HG03066 (cell line): ENCODE results near the gene CCL26.

Experiments used
- ATAC-seq: cut with Tn5 transposase; IDR thresholded peaks from one replicate; pipeline ENCODE4 v1.9.1; 2021; ENCODE audit warnings: low read depth; ENCODE audit not compliant: unreplicated experiment

CCL26 gene, protein sequence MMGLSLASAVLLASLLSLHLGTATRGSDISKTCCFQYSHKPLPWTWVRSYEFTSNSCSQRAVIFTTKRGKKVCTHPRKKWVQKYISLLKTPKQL

DNA sequence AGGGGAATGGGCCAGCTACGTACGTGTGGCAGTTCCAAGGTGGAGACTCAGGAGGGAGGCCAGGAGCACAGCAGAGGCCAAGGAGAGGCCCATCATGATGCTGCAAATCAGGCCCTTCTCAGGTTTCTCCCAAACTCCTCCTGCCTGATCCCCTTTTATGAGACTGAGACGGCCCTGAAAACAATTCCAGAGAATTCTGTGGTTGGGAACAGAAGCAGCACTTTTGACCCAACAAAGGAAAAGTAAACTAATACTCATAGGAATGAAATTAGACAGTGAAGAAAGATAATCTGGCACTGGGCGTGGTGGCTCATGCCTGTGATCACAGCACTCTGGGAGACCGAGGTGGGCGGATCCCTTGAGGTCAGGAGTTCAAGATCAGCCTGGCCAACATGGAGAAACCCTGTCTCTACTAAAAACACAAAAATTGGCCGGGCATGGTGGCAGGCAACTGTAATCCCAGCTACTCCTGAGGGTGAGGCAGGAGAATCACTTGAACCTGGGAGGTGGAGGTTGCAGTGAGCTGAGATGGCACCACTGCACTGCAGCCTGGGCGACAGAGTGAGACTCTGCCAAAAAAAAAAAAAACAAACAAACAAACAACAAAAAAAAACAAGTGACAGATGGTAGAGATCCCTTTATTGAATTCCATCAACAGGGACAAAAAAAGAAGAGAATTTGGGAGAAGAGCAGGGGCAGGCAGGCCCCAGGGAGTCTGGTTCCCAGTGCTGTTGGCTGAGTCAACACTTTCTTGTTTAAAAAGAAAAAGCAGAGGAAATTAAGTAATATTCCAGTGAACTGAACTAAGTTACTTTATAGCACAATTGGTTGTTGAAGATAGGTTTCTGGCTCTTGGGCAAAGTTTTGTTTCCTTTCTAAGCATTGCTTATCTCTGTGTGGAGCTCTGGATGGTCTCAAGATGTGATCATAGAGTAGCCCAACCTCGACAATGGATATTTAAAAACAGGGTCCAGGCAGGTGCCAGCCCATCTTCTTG lies at the start of gene CCL26:
Gene CCL26, minus strand, starts transcription at position 131 of the 997 bp plus-strand sequence. Its CDS starts 35 bp downstream, at position 96.
- no peak for ATAC-seq

DNA sequence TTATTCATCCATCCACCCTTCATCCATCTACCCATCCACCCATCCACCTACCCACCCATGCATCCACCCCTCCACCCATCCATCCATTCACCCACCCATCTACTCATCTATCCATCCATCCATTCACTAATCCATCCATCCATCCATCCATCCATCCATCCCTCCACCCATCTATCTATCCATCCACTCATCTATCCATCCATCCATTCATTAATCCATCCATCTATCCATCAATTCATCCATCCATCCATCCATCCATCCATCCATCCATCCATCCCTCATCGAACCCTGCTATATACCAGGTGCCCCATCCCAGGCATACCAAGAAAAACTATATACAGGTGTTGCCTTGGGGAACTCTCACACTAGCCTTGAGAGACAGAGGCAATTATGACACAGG lies 48.7 kb upstream of the CCL26 start:
- ATAC-seq = no peak

DNA sequence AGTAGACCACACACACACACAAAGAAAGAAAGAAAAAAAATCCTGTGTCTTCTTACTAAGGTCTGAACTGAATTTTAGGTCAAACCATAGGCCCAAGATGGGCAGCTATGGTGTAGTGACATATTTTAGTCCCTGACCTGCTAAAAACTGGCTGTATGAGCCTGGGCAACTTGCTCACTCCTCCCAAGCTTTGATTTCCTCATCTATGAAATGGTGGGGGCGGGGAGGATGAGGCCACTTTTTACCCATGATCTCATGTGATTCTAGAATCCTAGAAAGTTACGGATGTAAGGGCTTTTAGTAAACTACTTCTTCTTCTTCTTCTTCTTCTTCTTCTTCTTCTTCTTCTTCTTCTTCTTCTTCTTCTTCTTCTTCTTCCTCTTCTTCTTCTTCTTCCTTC lies 47.7 kb upstream of the CCL26 start:
- ATAC-seq = no peak

DNA sequence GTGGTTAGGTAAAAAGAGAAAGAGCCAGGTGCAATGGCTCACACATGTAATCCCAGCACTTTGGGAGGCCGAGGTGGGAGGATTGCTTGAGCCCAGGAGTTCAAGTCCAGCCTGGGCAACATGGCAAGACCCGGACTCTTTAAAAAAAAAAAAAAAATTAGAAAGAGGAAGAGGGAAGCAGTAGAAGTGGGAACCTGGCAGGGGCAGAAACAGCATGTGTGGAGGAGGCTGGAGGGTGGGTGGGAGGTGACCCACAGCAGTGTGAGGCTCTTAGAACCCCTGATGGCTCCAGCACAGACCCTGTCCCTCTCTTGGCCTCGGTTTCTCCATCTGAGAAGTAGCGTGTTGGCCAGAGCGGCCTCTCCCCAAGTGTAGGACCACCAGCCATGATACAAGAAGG lies 46.5 kb upstream of the CCL26 start:
- no peak for ATAC-seq

DNA sequence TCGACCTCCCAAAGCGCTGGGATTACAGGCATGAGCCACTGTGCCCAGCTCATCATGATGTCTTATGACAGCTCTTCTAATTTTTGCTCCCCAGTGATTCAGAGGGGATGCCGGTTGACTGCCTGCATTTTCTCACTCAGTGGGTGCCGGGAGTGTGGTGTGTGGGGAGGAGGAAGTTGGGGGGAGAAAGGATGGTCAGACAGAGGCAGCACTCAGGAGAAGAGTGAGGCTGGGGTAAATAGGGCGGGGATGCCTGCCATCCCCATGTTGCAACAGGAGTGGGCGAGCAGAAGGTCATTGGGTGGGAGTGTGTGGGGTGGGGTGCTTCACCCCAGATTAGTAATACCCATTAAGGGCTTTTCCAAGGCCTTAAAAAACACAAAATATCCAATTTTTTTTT lies 45.1 kb upstream of the CCL26 start:
- ATAC-seq = no peak

DNA sequence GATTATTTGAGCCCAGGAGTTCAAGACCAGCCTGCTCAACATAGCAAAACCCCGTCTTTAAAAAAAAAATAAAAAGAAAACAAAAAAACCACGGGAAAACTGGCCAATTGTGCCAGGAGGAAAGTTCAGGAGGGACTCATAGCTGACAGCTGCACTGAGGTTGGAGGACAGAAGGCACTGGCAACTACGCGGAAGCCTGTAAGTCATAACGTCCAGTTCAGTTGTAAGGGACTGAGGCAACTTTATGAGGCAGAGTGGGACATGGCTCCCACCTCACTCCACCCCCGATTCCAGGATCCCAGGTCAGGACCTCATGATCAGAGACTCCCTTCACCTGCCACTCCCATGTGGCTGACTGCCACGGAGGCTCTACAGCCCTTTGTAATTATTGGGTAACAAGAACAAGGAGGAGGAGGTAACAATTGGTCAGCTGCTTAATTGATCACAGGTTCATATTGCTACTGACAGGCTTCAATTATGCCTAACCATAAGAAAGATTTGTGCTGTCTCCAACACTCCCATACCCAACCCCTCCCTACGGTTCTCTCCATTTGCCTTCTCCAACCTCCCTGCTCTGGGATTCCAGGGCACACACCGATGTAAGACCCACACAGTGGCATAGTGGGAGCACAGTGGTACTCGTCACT lies 43.5 kb upstream of the CCL26 start:
- ATAC-seq = no peak

DNA sequence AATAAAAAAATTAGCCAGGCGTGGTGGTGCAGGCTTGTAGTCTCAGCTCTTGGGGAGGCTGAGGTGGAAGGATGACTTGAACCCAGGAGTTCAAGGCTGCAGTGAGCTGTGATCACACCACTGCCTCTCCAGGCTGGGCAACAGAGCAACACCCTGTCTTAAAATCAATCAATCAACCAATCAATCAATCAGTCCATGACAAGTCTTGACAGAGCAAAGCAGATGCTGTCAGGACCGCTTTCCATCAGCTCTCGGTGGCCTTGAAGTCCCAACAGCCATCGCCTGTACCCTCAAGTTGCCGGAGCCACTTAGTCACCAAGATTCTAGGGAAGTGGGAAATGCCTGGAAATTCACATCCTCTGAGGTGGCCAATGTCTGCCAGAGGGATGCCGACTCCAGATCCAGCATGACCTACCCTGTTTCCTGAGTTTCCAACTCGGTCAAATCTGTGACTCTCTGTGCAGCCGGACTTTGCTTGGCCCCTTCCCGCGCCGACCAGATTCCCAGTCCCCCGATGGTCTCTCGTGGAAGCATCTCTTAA lies 42.5 kb upstream of the CCL26 start:
- ATAC-seq = no peak

DNA sequence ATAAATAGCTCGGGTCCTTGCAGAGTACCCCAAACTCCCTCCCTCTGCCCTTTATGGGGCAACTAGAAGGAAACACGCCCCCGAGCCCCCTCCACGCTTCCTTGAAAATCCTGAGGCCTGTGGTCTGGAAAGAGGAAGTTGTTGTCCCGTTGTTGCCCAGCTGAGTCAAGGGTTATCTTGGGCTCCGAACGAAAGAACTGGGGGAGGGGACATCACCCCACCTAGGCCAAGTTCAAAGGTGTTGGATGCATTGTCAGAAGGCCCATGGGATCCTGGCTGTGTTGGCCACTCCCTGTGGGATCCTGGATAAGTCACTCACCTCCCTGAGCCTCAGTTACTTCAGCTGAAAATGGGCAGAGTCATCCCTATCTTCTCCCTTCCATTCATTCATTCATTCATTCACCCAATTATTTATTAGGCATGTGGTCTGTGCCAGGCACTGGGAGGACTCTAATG lies 41.8 kb upstream of the CCL26 start, which contains the start of gene CCL24:
Gene CCL24, minus strand, starts transcription at position 26 of the 456 bp plus-strand sequence. CDS start 91 bp downstream, outside the sequence.
- ATAC-seq = no peak

DNA sequence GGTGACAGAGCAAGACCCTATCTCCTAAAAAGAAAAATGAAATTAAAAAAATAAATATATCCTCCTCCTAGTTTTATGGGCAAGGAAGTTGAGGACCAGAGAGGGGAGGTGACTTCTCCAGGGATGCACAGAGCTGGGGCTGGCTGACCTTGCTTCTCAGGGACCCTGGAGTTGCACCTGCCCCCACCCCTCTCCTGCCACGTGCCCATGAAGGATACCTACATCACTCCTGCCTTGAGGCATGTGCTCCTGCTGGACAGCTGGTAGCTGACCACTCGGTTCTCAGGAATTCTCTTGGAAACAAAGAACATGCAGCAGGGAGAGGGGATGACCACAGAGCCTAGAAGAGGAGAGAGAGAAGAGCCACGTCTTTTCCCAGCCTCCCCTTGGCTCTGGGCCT lies 41.1 kb upstream of the CCL26 start:
- ATAC-seq = no peak

DNA sequence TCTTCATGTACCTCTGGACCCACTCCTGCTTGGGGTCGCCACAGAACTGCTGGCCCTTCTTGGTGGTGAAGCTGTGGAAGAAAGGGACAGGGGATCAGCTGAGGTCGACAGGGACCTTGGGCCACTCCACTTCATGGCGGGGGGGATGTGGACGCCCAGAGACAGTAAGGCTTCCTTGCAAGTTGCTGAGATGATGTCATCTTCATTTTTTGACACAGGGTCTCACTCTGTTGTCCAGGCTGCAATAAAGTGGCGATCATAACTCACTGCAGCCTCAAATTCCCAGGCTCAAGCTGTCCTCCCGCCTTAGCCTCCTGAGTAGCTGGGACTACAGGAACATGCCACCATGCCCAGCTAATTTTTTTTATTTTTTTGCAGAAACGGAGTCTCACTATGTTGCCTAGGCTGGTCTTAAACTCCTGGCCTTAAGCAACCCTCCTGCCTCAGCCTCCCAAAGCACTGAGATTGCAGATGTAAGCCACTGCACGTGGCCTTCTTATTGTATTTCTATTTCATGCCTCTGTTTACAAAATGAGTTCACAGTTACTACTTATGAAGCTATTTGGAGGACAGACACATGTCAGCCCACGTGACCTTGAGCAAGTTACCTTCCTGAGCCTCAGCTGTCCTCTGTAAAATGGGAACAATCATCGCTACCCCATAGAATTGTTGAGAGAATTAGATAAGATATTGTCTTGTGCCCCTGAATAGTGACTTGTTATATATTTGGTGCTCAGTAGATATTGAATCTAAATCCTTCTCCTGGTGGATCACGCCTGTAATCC lies 40.1 kb upstream of the CCL26 start:
- ATAC-seq = no peak

DNA sequence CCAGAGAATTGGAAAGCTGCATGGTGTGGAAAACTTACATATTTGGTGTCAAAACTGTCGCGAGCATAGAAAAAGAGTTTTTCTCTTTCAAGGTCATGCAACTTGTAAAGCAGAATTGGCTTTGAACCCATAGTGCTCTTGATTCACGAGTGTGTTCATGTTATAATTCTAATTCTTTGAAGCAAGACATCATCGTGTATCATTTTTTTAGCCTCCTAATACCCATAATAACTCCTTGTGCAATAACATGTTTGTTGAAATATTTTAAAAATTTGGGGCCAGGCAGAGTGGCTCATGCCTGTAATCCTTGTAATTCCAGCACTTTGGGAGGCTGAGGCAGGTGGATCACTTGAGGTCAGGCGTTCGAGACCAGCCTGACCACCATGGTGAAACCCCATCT lies 37.4 kb upstream of the CCL26 start:
- ATAC-seq = no peak

DNA sequence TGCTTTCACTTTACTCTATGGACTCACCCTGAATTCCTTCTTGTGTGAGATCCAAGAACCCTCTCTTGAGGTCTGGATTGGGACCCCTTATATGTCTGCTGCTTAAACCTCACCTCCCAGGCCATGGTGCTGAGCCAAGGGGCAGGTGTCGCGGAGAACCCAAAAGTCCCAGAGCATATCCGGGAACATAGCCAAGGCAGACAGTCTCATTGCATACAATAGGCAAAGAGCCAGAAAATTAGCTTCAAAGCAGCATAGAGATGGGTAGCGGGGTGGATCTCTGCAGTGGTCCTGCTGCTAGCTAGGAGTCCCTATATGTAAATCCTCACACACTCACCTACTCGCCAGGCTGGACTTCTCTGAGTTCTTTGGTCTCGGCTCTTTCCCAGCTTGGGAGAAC lies 36.1 kb upstream of the CCL26 start:
- no peak for ATAC-seq

DNA sequence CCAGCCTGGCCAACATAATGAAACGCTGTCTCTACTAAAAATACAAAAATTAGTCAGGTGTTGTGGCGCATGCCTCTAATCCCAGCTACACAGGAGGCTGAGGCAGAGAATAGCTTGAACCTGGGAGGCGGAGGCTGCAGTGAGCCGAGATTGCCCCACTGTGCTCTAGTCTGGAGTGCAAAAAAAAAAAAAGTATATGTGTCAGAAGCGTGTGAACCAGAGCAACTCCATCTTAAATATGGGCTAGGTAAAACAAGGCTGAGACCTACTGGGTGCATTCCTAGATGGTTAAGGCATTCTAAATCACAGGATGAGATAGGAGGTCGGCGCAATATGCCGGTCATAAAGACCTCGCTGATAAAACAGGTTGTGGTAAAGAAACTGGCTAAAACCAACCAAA lies 35.4 kb upstream of the CCL26 start:
- no peak for ATAC-seq

DNA sequence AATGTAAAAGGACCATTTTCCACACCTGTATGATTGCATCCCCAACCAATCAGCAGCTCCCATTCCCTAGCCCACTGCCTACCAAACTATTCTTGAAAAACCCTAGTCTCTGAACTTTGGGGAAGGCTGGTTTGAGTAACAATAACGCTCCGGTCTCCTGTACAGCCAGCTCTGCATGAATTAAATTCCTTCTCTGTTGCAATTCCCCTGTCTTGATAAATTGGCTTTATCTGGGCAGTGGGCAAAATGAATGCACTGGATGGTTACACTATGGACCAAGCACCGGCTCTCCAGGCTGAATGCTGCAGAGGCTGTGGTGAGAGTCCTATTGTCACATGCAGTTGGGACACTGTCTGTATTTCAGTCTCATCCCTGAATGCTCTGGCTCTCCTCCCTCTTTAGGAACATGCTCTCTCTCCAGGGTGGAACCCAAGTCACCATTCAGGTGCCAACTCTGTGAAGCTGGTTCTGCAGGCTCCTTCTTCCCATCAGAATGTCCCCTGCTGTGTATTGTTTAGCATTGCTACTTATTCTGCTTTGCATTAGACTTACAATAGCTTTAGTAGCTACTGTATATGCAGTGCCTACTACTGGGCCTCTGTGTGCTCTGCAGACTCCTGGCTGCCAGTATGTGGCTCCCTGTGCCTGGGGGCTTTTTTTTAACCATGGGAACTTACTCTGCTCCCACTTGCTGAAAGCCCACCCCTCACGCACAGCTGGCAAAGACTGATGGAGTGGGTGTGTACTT lies 34.7 kb upstream of the CCL26 start:
- no peak for ATAC-seq

DNA sequence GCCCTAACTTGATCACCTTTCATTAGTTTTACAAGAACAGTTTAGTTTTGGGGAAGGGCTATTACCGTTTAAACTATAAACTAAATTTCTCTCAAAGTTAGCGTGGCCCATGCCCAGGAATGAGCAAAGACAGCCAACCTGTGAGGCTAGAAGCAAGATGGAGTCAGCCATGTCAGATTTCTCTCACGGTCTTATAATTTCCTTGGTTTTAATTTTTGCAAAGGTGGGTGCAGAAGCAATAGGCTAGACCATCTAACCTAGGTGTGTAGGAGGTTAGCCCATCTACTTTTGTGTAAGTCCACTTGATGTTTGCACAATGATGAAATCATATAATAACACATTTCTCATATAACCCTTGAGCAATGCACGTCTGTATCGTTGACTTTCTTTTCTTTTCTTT lies 32.7 kb upstream of the CCL26 start:
- ATAC-seq = no peak

DNA sequence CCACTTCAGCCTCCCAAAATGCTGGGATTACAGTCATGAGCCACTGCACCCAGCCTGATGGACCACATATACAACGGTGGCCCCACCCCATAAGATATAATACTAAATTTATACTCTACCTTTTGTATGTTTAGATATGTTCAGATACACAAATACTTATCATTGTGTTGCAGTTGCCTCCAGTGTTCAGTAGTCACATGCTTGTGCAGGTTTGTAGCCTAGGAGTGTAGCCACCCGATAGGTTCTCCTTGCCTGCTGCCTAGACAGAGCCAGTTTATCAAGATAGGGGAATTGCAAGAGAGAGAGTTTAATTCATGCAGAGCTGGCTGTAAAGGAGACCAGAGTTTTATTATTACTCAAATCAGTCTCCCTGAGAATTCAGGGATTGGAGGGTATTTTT lies 32.0 kb upstream of the CCL26 start:
- ATAC-seq = no peak

DNA sequence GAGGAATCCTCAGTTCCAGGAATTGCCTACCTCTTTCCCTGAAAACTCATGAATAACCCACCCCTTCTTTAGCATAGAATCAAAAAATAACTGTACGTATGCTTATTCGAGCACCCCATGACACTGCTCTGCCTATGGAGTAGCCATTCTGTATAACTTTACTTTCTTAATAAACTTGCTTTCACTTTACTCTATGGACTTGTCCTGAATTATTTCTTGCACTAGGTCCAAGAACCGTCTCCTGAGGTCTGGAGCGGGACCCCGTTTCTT lies 30.5 kb upstream of the CCL26 start:
- no peak for ATAC-seq

DNA sequence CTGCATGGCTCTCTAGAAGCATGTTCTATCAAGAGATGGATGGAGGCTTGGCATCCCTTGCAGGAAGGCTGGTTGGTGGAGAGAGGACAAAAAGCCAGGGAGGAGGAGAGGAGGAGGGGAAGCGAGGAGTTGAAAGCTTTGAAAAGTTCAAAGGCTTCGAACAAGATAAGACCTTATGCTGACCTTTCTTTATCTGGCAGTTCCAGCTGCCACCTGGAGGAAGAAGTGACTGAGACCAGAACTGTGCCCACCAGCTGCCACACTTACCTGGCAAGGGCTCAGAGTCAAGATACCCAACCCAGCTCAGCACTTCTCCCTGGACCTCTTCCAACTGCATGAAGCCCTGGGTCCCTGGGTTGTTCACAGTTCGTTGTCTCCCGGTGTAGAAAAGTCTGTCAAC lies 26.8 kb upstream of the CCL26 start:
- ATAC-seq = no peak

DNA sequence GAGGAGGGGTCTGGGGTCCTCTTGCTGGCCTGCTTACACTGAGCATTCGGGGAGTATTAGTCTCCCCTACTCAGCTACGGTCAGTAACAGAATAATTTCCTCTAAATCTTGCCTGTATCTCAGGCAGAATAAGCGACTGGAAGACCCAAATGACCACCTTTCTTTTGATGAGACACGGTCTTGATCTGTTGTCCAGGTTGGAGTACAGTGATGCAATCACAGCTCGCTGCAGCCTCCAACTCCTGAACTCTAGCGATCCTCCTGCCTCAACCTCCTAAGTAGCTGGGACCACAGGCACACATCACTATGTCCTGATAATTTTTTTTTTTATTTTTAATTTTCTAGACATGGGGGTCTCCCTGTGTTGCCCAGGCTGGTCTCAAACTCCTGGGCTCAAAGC lies 24.4 kb upstream of the CCL26 start:
- ATAC-seq = no peak

DNA sequence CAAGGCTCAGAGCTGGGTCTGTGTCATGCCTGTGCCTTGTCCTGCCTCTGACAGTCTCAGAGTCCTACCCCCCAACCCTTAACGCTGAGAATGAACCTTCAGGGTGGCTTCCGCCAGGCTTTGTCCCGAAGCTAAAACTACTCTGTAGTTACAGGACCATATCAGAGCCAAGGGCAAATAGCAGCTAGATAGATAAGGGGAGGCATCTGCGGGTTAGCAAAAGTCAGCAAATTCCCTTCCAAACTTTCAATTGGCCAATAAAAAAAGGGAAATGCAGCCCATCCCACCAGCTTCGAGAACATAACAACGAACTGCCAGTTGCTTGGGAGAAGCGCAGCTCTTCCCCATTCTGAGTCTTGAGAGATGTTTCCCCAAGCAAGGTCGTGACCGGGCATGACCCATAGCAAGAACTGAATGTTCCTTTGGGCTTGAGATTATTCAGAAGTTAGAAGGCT lies 23.8 kb upstream of the CCL26 start:
- no peak for ATAC-seq
